HG03439 (cell line): ENCODE data around the gene MPV17.
"Not testable (repeated sequence)": the region's sequence is repeated elsewhere in the genome, so short reads cannot be mapped to it uniquely, and the experiment has no call there.

Source experiments
- ATAC-seq: cut with Tn5 transposase; IDR thresholded peaks from one replicate; pipeline ENCODE4 v1.9.1; 2021; ENCODE audit warnings: mild to moderate bottlenecking, moderate library complexity; ENCODE audit not compliant: unreplicated experiment

MPV17 gene

GRCh38 chr2:27323596-27324285 is 844 bp upstream of the MPV17 start:
- ATAC-seq = no peak

- ATAC-seq = no peak
Measured at GRCh38 chr2:27322301-27322765, 564 bp downstream of the MPV17 start.

- ATAC-seq = no peak
Measured at GRCh38 chr2:27320958-27321543, 1.8 kb downstream of the MPV17 start.

GRCh38 chr2:27319839-27320238 is 3.1 kb downstream of the MPV17 start:
- ATAC-seq = not testable (repeated sequence)

DNA sequence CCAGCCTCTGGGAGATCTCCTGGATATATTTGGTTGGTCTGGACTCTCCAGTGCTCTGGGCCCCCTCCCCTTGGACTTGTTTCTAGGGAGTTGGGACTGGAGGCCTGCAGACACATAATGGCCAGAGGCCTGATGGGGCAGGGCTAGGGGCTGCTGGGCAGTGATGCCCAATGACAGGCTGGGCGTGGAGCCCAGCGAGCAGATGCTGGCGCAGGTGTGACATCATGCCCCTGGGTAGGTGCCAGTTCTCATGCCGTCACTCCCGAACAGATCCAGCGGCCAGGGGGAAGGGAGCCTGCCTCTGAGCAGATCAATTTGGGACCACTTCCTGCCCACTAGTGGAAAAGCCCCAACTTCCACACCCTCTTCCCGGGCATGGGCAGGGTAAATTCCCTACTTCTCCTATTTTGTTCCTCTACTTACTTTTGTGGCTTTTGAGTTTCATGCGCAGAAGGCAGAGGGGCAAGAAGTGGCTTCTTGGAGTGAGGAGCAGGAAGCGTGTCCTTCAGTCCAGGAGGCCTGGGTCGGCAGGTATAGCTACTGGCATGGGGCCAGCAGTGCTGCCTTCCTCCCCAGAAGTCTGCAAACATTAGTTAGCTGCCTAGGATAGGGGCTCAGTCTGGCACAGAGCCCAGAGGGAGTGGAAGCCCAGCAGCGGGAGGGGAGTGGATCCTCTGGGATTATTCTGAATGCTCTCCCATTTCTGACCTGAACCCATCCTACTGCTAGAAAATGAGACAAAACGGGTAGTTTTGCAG is 6.1 kb downstream of the MPV17 start:
- ATAC-seq = no peak

- ATAC-seq = no peak
Measured at GRCh38 chr2:27315122-27315521, 7.8 kb downstream of the MPV17 start.

- ATAC-seq = no peak
Measured at GRCh38 chr2:27314709-27315108, 8.2 kb downstream of the MPV17 start.

- ATAC-seq = no peak
Measured at GRCh38 chr2:27313882-27314645, 8.8 kb downstream of the MPV17 start.

DNA sequence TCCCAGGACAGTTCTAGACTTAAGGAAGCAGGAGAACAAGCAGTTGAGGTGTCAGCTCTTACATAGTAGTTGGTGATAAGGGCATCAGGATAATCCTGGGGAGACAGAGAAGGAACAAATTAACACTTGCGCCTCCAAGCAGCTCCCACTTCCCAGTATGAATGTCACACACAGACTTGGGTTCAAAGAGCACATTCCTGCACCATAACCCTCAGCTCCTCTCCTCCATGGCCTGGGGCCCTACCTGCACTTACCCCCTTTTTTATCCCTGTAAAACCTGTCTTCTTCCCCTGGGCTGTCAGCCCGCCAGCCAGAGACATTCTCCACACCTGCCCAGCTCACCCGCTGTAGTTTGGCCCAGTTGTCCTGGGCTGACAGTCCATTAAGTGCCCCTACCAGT is 10.7 kb downstream of the MPV17 start:
- ATAC-seq = no peak

DNA sequence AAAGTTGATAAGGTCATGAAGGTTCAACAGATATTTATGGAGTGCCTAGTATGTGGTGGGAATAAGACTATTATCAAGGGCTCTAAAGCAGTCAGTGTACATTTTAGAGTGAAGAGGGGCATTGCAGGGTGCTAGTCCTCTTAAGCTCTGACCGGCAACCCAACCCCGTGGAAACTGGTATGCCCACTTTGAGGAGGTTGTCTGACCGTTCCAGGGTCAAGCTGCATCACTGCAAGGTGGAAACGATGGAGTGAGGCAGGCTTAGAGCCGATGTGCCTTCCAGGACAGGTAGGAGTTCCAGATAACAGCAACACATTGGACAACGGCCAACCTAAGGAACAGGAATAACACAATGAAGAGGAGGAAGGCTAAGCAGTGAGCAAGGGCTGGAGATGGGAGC is 13.2 kb downstream of the MPV17 start:
- ATAC-seq = no peak

DNA sequence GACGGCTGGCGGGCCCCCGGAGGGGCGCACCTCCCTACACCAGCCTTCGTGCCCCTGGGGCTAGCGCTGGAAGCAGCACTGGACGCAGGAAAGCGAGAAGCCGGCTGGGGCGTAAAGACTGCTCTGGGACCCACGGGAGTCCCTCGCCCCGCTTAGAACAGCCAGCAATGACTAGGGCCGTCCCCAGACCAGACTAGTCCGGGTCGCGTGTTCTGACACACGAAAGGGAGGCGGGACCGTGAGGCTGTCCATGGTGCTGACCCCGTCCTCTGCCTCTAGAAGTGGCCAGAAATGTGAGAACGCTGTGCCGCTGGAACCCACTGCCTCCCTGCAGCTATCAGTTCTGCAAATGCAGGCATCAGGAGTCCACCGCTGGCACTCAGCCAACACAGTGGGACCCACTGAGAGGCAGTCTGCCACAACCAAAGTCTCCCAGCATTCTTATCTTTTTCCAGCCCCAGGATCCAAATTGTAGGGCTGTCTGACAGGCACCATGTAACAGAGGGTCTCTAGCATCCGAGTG is 14.5 kb downstream of the MPV17 start, which contains the start of gene UCN:
UCN (minus strand) TSS at position 87 of the 523 bp plus-strand sequence. CDS start 550 bp downstream, outside the sequence.
- ATAC-seq = no peak

DNA sequence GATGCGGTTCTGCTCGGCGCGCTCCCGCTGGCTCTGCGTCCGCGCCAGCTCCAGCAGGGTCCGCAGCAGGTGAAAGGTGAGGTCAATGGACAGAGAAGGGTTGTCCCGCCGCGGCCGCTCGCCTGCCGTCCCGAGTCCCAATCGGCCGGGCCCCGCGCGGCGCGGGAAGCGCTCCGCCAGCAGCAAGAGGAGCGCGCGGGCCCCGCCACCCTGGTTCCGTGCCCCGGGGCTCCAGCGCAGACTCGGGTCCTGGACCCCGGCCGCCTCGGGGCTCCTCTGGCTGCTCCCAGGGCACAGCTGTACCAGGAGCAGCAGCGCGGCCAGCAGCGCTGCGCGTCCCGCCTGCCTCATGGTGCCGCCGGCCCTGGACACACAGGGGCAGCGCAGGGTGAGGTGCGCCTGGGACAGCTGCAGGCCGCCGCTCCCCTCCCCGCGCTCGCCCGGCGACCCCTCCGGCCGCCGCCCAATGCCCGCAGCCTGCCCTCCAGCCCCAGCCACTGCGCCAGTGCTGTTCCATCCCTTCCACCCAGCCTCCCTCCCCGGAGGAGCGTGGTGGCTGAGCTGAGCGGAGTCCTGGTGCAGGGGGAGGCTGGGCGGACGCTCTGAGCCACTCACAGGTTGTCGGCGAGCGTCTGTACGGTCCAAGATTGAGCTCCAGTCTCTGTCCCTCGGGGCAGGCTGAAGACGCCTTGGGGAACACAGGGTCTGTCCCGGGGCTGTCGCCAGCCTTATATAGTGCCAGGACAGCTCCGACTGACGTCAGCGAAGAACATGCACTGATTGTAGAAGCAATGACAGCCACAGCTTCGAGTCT is 15.1 kb downstream of the MPV17 start:
- no peak for ATAC-seq

GRCh38 chr2:27307287-27307544 is 15.7 kb downstream of the MPV17 start:
- ATAC-seq = no peak

- ATAC-seq = no peak
Measured at GRCh38 chr2:27306573-27307286, 16.2 kb downstream of the MPV17 start.

DNA sequence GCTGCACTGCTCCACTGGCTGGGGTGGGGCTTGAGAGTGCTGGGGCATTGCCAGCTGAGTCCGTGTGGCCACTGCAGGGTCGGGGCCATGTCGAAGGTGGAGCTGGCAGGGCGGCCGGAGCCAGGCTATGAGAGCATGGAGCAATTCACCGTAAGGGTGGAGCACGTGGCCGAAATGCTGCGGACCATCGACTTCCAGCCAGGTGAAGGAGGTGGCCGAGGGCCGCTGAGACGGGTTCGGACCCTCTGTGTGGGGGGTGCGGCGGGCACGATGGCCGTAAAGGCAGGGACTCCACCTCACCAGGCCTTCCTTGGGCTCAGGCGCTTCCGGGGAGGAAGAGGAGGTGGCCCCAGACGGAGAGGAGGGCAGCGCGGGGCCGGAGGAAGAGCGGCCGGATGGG is 16.8 kb downstream of the MPV17 start:
- no peak for ATAC-seq

- no peak for ATAC-seq
Measured at GRCh38 chr2:27305516-27305915, 17.4 kb downstream of the MPV17 start.

- ATAC-seq = no peak
Measured at GRCh38 chr2:27304488-27305240, 18.2 kb downstream of the MPV17 start.

DNA sequence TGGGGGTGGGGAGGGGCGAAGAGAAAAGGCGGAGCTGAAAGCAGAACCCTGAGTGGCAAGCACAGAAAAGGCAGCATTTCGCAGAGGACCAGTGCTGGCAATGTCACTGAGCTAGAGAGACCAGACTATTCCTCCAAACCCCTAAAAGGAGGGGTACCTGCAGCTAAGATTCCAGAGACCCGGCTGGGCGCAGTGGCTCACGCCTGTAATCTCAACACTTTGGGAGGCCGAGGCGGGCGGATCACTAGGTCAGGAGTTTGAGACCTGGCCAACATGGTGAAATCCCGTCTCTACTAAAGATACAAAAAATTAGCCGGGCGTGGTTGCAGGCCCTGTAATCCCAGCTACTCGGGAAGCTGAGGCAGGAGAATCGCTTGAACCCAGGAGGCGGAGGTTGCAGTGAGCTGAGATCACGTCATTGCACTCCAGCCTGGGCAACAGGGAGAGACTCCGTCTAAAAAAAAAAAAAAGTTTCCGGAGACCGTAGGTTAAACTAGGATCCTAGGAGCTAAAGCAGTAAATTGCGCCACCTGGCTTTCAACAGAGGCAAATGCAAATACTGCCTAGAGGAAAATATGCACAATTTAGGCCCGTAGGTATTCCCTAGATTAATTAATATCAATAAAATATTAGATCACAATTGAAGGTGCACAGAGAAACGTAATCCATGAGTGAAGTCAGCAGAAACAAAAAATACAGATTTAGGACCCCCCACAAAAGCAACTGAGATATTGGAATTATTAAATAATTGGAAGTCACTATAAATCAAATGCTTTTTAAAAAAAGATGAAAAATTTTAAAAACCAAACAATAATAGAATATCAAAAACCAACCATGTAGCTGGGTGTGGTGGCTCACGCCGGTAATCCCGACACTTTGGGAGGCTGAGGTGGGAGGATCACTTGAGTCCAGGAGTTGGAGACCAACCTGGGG is 19.5 kb downstream of the MPV17 start:
- ATAC-seq = no peak
